Renal cortex interstitium (tissue), 11 donors: ENCODE data around the gene DOK5. TPM values are rescaled to one million over a fixed set of nuclear protein-coding genes. Genes with fewer than 3 reads are reported as not detected.

Experiments
- DNase-seq, 11 donors: peaks; one replicate each; pipeline ENCODE4 v3.0.0-alpha.2; 2013; ENCODE audit warnings: low read depth in 9 of 11, low spot score in 4 of 11; ENCODE audit errors: extremely low read depth in 1 of 11
- polyA plus RNA-seq, 3 donors: library from polyadenylated mRNA; unstranded; fragments of 120-200 nt; gene quantifications; one replicate each; pipeline ENCODE4 v1.2.1, GENCODE V29; 2013; ENCODE audit not compliant: insufficient read length in 3 of 3

DOK5 gene
- polyA plus RNA-seq, 3 donors = 7.9 to 10.8 (median 8.0) TPM

DNA sequence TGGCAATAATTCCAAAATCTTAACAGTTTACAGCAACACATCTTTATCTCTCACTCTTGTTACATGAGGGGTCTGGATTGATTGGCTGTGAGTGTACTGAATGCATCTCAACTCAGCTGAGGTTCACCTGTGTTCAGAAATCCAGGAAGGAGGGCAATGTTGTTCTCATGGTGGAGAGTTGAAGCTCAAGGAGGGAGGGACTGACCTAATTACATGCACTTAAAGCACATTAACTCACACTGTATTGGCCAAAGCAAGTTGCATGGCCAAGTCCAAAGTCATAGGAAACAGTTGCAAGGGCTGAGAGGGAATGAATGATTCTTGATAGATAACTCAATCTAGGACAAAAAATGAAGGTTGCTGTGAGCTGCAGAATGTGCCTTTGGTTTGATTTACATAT is 102.2 kb downstream of the DOK5 start:
- DNase-seq = no peak

DNA sequence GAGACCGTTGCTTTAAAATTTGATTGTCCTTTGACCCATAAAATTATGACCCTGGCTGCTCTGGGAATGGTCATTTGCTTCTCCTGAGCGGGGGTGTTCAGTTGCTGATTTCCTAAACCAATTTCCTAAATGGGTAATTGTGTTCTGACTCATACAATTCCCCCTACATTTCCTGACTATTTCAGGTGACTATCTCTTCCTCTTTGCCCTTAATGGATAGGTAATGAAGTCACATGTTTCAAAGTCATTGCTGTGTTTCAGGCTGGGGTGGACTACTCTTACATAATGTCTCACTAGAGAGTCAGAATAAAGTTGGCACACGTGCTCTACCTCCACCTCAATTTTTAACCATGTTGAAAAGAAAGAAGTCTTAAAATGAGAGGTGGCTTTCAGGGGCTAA is 109.8 kb downstream of the DOK5 start:
- no peak for DNase-seq

DNA sequence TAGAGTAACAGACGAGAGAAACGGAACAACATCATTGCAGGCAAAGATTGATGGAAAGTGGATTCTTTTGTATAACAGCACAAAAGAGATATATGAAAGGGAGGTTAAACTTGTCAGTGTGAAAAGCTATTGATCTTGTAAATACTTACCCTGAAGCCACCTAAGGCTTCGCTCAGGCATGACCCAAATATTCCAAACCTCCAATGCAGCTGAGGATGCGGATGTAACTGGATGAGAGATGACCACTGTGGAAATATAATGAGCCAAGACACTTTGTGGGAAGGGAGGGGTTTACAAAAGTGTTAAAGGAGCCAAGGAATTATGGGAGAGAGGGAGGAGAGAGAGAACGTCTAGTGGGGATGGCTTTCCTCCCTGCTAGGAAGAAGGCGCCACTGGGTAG is 112.0 kb downstream of the DOK5 start:
- no peak for DNase-seq

DNA sequence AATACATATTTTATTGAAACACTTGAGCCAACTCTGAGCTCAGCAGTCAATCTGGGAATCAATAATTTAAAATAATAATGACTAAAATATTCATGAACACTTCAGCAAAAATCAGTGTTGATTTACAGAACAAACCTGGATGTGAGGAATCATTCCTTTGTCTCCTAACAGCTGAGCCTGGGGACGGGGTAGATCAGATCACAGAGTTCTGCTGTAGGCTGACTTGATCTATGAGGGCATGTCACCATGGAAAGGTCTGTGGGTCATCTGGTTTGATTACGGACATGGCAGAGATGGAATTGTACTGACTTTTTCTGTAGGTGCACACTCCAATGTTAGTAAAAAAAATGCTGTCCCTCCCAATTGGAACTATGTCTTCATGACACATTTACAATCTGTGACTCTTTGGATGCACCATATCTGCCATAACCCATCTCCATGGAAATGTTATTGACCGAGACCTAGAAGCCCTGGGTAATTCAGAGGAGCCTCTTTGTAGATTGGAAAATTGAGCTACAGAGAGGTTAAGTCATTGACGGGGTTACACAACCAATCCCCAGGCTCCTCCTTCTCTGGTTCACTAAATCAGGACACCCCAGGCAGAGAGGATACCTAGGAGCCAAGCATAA is 114.1 kb downstream of the DOK5 start:
- no peak for DNase-seq

DNA sequence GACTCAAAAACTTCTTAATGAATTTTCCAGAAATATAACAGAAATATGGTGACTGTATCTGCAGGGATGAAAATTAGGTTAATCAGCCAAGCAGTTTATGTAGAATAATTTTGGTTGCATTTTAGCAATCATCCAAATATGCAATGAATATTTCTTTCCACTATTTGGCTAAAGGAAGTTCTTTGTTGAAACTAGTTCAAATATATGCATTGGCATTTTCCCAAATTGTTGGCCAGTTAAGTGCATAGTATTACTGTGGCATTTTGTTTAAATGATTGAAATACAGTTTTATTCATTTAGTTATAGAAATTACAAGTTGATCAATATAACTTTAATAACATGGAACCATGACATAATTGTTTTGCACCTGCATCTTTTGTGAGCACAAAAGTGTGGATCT is 115.5 kb downstream of the DOK5 start:
- DNase-seq = no peak

DNA sequence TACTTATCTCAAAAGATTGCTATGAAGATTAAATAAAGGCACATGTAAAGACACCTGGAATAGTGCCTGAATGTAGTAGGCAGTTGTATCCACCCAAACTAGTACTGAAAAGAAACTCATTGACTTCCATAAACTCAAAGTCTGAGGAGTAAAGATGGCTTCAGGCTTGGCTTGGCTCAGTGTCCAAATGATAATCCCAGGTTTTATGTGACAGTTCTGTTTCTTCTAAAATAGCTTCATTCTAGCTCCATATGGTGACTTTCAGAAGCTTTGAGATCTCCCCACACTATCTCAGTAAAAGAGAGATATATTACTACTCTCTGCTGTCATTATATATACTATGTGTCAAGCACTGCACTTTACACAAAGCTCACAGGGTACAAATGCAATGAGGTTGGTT is 121.3 kb downstream of the DOK5 start:
- DNase-seq = no peak

DNA sequence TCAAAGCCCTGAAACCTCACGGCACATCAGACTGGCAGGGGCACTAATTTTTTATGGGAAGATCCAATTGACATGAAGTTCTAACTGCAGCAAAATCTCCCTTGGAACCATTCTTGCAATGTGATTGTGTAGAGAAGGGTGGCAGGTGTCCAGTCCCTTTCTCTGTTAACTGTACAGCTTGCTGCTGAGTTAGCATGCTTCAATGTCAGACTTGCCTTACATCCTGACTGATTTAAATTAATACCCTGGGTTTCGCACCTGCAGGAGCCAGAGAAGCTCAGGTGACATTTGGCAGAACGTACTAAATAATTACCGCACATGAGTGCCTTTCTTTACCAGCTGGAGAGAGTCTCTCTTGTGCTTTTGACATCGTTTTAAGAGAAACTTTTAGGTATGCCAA is 123.0 kb downstream of the DOK5 start:
- no peak for DNase-seq

DNA sequence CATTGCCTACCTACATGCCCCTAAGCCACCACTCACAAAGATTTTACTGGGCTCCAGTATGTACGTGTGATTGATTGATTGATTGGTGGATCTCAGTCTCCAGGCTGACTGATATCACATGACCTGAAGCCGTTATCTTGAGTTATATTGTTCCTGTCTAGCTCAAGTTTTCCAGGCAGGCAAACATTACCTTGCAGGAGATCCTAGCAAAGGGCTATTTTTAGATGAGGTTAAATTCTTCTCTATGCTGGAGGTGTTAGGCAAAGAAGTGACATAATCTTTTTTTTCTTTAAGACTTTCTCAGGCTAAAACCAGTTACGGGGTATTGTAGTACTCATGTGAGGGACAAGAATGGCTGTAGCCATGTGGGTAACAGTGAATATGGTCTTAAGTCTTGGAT is 125.2 kb downstream of the DOK5 start:
- DNase-seq = no peak

DNA sequence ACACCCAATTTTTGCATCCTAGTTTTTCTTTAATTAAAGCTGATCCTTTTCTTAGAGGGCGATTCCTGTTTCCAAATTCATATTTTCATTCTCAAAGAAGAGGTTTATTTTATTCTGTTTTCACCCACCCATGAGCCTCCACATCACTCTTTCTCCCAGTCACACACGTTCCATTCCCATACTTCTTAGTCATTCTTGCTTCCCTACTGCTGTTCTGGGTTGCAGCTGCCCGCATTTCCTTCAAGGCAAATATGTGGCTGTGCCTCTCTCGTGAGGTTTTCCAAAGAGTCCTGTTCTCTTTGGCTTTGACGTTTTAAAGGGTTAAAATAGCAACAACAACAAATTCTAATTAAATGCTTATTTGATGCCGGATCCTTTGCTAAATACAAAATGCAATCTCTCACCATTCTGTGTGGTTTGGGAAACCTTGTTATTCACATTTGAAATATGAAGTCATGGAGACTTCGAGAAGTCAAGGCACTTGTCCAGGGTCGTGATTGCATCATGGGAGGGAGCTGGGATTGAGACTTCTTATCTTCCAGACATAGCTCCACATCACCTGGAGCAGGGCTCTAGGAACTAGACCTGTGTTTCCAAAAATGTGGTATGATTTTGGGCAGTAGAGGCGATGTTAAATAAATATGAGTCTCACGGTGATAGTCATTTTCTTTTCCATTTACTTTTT is 126.6 kb downstream of the DOK5 start:
- no peak for DNase-seq

DNA sequence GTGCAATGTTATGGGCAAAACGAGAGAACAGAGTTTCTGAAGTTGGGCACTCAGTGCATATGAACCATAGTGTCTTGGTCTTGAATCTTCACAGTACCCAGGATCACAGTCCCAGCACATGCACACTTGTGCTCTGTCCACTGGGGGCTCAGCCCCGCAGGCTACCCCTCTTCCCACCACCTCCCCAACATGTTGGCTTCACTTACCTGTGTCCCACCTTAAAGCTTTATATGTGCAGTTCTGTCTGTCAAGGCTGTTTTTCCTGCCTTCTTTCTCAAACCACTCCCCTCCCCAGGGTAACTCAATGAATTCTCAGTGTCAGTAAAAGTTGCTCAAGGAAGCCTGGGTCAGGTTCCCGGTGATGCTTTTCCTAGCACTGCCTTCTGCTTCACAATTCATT is 129.9 kb downstream of the DOK5 start:
- no peak for DNase-seq

DNA sequence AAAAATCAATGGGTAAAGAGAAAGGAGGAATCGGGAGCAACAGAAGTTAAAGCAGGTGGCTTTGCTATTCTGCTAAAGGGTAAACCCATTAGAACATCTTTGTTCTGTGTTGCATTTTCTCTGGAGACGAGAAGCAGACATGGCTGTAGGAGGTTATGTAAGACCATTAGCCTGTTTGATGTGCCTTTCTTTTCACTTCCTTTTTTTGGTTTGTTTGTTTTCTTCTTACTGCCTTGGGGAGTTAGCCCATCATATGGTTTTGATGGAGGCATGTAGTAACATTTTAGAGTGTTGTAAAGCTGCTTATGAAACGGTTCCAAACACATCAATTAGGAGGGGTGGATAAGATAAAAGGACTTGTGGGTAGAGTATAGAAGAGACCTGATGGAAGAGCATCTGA is 131.0 kb downstream of the DOK5 start:
- DNase-seq = no peak

DNA sequence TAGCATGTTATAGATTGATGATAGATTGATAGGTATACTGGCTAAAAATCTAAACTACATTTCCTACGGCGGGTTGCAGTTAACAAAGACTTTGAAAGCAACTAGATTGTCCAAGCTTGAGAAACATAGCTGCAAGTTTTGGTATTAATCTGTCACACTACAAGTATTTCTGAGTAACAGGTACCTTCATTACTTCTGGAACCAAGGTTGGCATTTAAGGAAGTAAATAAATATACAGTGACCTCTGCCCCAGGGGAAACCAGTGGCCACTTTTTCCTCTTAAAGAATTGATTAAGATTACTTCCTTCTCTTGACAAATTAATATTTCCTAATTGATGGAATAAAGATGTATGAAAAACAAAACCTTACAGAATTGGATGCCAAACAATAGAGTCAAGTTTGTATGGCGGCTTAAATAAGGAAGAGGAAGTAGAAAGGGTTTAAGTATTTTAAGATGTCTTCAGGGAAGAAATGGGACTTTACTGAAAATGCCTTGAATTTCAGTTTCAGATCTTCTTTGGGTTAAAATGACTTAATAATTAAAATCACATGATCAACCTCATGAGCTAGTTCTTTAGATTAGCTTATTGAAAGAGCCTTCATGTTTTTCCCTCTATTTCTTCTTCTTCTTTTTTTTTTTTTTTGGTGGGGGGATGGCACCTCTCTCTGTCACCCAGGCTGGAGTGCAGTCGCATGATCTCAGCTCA is 132.8 kb downstream of the DOK5 start:
- DNase-seq = no peak

DNA sequence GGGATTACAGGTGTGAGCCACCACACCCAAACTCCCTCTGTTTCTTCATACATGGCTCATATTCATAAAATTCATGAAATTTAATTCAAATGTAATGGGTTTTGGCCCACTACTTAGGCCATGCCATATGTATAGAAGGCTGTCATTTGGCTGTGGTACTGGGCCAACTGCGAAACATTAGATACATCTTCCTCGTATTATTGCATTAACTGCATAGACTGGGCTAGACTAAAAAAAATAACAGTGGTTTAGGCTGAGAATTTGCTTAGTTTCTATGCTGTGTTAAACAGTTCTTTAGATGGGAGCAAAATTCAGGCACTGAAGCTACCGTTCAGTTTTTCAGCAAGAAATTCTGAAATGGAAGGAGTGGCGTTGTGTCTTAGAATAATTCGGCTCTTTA is 133.6 kb downstream of the DOK5 start:
- no peak for DNase-seq

DNA sequence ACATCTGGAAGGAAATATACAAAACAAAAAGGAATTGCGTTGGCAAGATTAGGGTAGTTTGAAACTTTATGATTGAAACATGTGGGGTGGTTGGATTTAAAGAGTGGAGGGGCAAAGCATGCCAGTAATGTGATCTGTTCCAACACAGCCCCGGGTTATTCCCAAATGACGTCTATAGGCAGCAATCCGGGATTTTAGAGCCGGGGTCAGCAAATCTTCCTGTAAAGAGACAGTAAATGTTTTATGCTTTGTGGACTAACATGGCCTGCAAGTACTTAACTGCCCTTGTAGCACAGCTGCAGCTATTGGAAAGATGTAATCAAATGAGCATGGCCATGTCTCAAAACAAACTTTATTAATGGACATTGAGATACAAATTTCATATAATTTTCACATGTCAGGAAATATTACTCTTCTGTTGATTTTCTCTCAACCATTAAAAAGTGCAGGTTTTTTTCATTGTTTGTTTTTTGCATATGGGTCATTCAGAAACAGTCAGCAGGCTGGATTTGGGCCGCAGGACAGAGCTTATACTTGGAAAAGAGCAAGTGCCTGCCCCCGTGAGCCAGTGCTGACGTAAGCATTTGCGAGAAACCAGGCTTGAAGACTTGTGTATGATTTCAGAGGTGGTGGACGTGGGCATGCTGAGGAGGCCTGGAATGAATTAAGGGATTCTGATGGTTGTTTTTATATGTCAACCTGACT is 136.5 kb downstream of the DOK5 start:
- no peak for DNase-seq

DNA sequence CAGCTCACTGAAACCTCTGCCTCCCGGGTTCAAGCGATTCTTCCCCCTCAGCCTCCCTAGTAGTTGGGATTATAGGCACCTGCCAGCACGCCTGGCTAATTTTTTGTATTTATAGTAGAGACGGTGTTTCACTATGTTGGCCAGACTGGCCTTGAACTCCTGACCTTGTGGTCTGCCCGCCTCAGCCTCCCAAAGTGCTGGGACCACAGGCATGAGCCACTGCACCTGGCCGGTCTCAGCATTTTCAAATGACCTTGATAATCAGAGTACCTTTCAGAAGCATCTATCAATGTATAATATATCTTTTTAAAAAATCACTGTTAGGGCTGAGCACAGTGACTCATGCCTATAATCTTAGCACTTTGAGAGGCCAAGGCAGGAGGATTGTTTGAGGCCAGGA is 143.0 kb downstream of the DOK5 start:
- DNase-seq = no peak

DNA sequence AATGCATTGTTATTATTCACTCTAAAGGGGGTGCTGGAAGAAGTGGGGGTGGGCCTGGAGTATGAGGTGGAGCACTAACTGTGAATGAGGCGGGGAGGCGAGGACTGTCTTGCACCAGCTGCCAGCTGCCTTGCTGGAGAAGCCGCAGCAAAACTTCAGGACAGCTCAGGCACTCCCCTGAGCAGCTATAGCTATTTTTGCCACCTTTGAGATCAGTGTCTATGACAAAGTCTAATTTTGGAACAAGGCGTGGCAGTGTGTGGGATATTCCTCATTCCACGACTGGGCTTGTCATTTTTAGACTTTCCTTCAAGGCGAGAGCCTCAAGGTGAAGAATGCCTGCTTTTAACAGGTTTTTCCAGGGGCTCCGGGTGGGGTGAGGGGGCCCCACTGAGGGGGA is 143.8 kb downstream of the DOK5 start:
- DNase-seq = no peak

DNA sequence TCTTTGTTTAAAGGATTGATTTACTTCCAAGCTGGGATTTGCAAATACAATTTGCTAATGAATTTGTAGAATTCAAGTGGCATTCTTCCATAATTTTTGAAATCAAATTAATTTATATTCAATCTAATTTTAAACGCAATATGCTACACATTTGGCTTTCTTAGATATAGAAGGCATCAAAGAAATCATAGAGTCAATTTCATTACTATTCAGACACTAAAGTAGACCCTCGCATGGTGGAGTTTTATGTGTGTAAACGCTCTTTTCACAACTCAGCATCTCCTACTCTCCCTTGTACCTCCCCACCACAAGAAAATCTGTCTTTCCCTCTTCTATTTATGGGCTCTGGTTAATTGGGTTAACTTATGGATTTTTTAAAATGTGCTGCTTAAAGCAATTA is 144.3 kb downstream of the DOK5 start:
- DNase-seq = no peak

DNA sequence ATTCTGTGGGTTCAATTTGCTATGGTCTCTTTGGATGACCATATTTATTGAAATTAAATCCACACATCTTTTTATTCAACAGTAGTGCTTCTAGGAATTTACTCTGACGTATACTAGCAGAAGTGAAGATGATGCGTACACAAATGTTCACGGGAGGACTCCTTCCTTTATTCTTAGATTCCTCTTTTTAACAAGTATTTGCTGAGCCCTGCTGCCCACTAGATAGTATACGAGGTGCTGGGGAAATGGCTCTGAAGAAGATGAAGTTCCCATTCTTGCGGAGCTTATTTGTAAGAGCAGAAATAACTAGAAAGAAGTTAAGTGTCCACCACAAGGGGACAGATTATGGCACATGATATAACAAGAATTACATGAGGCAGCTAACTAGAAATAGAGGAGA is 145.2 kb downstream of the DOK5 start:
- DNase-seq = no peak

DNA sequence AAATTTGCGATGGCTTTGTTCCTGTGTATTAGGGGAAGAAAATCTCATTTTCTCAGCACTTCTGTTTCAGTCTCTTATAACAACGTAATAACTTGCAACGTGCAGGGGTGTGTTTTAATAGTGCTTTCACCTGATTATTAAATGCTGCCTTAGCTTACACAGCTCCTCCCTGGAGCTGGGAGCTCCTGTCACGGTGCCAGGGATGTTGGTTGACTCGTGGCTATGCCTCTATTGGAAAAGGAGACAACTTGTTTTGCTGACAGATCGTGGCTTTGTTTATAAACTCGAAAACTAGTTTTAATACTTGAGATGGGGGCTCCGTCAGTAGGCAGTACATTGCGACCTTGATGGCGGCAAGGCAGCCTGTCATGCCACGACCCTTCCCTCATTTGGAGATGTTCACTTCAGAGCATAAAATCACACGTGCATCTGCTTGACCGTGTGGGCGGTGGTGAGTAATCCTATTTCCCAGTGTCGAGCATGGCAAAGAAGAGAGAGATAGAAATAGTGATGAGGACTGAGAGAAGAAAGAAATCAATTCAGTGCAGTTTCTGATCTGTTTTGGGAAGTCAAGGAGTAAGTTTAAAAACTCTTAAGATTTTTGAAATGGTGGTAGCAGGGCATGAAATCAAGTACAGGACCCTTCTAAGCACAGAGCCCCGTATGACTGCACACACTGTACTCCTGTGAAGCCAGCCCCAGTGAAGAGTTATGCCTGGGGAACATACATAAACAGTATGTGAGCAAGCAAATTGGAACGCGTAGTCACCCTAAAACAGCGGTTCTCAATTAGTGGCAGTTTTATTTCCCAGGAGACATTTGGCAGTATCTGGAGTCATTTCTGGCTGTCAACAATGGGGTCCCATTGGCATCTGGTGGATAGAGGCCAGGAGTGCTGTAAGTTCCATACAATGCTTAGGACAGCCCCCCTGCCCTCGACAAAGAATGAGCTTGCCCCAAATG is 147.2 kb downstream of the DOK5 start:
- no peak for DNase-seq
